ENCODE measurements around the gene PLXNB1.

Gene PLXNB1

DNA sequence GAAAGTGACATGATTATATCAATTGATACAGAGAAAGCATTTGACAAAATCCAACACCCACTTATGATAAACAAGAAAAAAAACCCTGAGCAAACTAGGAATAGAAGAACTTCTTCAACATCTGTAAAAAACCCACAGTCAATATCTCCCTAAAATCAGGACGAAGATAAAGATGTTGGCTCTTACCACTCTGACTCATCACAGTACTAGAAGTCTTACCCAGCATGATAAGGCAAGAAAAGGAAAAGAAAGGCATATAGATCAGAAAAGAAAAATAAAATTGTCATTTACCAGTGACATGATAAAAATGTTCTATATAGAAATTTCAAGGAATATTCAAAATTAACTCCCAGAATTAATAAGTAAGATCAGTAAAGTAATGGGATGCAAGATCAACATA, 65.0 kb downstream of the PLXNB1 start:
- no peak for DNase-seq

DNA sequence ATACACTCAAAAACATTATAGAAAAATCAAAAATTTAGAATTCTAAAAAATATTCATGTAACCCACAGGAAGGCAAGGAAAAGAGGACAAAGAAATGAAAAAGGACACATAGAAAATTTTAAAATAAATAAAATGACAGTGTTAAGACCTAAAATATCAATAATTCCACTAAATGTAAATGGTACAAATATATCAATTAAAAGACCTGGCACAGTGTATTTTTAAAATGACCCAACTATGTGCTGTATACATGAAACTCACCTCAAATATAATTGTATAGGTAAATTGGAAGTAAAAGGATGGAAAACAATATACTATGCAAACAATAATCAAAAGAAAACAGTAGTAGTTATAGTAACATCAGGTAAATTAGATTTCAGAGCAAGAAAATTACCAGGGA, 68.0 kb downstream of the PLXNB1 start:
- DNase-seq, result no peak

DNA sequence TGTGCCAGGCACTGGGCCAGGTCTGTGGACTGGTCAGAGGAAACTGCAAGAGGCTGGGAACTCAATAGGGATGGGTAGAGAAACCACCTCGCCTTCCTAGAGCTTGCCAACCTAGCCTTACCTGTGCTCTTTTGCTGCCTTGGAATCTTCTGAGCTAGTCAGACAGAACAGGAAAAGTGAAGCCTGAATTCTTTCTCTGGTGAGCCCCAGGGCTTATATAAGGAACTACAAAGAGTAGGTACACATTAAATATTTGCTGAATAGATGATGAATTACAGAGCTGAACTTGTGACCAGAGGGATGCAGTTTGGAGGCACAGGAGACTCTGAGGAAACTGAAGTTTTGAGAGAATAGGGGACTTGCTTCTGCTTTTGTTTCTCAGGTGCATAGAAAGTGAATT, 73.5 kb downstream of the PLXNB1 start:
- no peak for DNase-seq

GRCh38 chr3:48353987-48354386, 75.9 kb downstream of the PLXNB1 start:
- no peak for DNase-seq

All from DMS153 (cell line).